Transverse colon (tissue), 4 donors: ENCODE measurements around the gene GNA14. TPM values are rescaled to one million over a fixed set of nuclear protein-coding genes. Genes with fewer than 3 reads are reported as not detected.
"Not testable (repeated sequence)": the region's sequence is repeated elsewhere in the genome, so short reads cannot be mapped to it uniquely, and the experiment has no call there.

Source experiments
- DNase-seq: peaks from one replicate; pipeline ENCODE4 v3.0.0-alpha.2; 2019
- H3K27ac ChIP-seq, 4 donors: fragments of 200-600 bp; sonication (generic); 2 replicates each; pipeline ENCODE4 v1.5.1; 2016 to 2018; ENCODE audit warnings: inconsistent platforms in 4 of 4
- H3K27me3 ChIP-seq: fragments of 200-600 bp; sonication (generic); 2 replicates; pipeline ENCODE4 v1.5.1; 2017; ENCODE audit warnings: inconsistent platforms
- H3K36me3 ChIP-seq, 4 donors: fragments of 200-600 bp; sonication (generic); 2 replicates each; pipeline ENCODE4 v1.5.1; 2017 to 2019; ENCODE audit warnings: inconsistent platforms in 4 of 4
- H3K4me1 ChIP-seq, 4 donors: fragments of 200-600 bp; sonication (generic); 2 replicates each; pipeline ENCODE4 v1.5.1; 2017 to 2020; ENCODE audit warnings: inconsistent platforms in 4 of 4
- H3K4me3 ChIP-seq, 4 donors: fragments of 200-600 bp; sonication (generic); 1 replicate in 1 of 4; 2 replicates in 3 of 4; pipeline versions ENCODE4 v1.5.1 to v1.6.1; 2017 to 2019; ENCODE audit warnings: inconsistent platforms in 4 of 4
- H3K9me3 ChIP-seq, 2 donors: fragments of 200-600 bp; sonication (generic); 2 replicates each; pipeline ENCODE4 v1.5.1; 2017 to 2019; ENCODE audit warnings: inconsistent platforms in 2 of 2
- EP300 ChIP-seq: sonication (generic); formaldehyde crosslinking; IDR thresholded peaks from one replicate; pipeline ENCODE4 v1.6.1; 2017; ENCODE audit warnings: antibody characterized with exemption, low read depth
- POLR2A ChIP-seq: fragments of 450-650 bp; IDR thresholded peaks from one replicate; pipeline ENCODE4 v1.6.1; 2016; ENCODE audit warnings: antibody characterized with exemption, mild to moderate bottlenecking, moderate library complexity
- POLR2AphosphoS5 ChIP-seq, 3 donors: sonication (generic); formaldehyde crosslinking; IDR thresholded peaks; one replicate each; pipeline ENCODE4 v1.6.1; 2016; ENCODE audit warnings: antibody characterized with exemption in 3 of 3
- WGBS, 2 donors: methylation state at CpG; one replicate each; pipeline ENCODE4 v1.1.5; 2018; ENCODE audit warnings: low coverage in 1 of 2; 5-methylcytosine and 5-hydroxymethylcytosine counted together
- in situ Hi-C, 4 donors: fragments of 200-750 bp; cut with MboI; loops; one replicate each; pipeline versions ENCODE4 v1.15.0 to v1.15.1; 2017; ENCODE audit warnings: low sequenced_read_pairs in 3 of 4, low pct_ligation_motif_present in 1 of 4, low pct_unique_long_range_greater_than_20kb in 1 of 4
- intact Hi-C: fragments of 100-400 bp; cut with DNase I; formaldehyde crosslinking; loops from one replicate; pipeline ENCODE4 v1.15.1; 2023; ENCODE audit warnings: low total_unique reads
- total RNA-seq, 4 donors: library from RNA; depleted of rRNA; stranded (reverse); fragments of >200 nt; gene quantifications; one replicate each; pipeline ENCODE4 v1.1.0, GENCODE V29; 2016
- TF ChIP-seq, protein P1 (sequence below), 5 experiments: fragments of 200-600 bp in 3 of 5; fragments of 450-650 bp in 2 of 5; sonication (generic) in 3 of 5; IDR thresholded peaks; 1 replicate in 2 of 5; 2 replicates in 3 of 5; pipeline ENCODE4 v1.5.1; 2016 to 2017; ENCODE audit warnings: antibody characterized with exemption in 5 of 5, inconsistent platforms in 3 of 5, mild to moderate bottlenecking in 2 of 5, moderate library complexity in 1 of 5

Gene GNA14
- total RNA-seq, 4 donors from 2014 or later, result 9.4 to 64.9 (median 16.9) TPM

DNA sequence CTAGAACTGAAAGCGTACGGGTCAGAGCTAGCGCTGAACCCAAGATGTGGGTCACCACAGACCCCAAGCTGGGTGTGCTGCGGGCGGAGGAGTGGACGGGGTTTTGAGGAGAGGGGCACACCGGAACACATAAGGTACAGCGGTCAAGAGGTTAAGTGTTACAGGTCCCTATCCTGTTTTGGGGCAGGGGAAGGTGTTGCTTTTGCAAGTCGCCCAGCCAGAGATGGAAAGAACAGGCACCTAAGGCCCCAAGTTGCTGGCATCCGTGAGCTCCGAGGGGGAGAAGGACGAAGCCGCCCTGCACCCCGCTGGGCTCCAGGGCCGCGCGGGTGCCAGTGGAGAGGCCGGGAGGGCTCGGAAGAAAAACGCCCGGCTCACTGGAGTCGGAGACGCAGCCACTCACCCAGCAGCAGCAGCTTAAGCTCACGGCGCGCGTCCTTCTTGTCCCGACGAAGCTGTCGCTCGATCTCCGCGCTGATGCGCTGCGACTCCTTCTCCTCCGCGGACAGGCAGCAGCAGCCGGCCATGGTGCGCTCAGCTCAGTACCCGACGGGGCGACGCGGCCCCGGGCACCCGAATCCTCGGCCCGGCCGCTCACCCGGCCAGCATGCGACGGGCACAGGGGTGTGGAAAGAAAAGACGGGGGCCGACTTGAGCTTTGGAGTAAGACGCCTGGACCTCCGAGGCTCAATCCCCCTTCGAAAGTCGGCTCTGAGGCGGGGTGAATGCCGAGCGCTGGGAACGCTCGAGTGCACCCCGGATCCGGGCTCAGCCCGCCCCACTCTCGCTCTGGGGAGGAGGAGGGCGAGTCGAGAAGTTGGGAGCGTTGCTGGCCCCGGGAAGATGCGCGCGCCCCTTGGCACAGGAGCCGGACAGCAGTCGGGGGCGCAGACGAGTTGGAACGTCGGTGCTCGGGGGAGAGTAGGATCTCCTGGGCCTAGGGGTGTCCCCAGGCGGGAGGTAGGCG is 572 bp downstream of the GNA14 start:
- H3K36me3 ChIP-seq, result no peaks in the 10 kb centered on the region
- H3K27me3 ChIP-seq, result peaks cover 9% of the 10 kb centered on the region
- peak overlapping the region; percentile 15 to 64 (median 55) for H3K4me3 ChIP-seq
- in situ Hi-C loops (loop anchor here in 1 of 4 donors (25.0 kb wide), 1 partner anchor 185 kb away; no protein-coding TSS in a partner anchor), intact Hi-C loops (no loop called here)
- H3K4me1 ChIP-seq, result peaks cover 0 to 26% (median 11%) of the 10 kb centered on the region in 4 donors
- DNase-seq, result peak; percentile 24
- 21 to 87% methylated on average over 4 to 55 of the region's 83 CpGs for WGBS, 2 donors
- H3K27ac ChIP-seq, result peak overlapping the region; percentile 75 to 84 (median 80)
- TF ChIP-seq POLR2AphosphoS5 (IDR thresholded peaks at IDR 0.05) (no peak), EP300 (no peak), POLR2A (no peak)
- TF ChIP-seq, protein P1, sequence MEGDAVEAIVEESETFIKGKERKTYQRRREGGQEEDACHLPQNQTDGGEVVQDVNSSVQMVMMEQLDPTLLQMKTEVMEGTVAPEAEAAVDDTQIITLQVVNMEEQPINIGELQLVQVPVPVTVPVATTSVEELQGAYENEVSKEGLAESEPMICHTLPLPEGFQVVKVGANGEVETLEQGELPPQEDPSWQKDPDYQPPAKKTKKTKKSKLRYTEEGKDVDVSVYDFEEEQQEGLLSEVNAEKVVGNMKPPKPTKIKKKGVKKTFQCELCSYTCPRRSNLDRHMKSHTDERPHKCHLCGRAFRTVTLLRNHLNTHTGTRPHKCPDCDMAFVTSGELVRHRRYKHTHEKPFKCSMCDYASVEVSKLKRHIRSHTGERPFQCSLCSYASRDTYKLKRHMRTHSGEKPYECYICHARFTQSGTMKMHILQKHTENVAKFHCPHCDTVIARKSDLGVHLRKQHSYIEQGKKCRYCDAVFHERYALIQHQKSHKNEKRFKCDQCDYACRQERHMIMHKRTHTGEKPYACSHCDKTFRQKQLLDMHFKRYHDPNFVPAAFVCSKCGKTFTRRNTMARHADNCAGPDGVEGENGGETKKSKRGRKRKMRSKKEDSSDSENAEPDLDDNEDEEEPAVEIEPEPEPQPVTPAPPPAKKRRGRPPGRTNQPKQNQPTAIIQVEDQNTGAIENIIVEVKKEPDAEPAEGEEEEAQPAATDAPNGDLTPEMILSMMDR (IDR thresholded peaks at IDR 0.05), result no peak
- H3K9me3 ChIP-seq, result no peaks in the 10 kb centered on the region

DNA sequence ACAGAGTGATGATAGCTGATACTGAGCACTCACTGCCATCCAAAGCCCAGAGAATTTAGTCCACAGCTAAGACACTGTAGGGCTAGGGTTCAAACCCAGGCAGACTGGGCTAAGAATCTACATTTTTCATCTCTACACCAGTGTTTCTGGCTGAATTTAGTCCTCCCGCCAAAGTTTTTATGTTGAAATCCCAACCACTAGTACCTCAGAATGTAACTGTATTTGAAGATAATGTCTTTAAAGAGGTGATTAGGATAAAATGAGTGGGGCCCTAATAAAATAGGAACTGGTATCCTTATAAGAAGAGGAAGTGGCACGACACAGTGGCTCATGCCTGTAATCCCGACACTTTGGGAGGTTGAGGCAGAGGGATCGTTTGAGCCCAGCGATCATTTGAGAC is 4.3 kb downstream of the GNA14 start:
- DNase-seq, result no peak
- intact Hi-C loops, result no loop called here
- TF ChIP-seq POLR2AphosphoS5 (IDR thresholded peaks at IDR 0.05) (no peak), EP300 (no peak), POLR2A (no peak)
- TF ChIP-seq, protein P1 (IDR thresholded peaks at IDR 0.05), result no peak
- H3K36me3 ChIP-seq, result no peaks in the 10 kb centered on the region
- 91 to 100% methylated on average over 4 to 5 of the region's 5 CpGs for WGBS, 2 donors
- no peak overlapping the region for H3K27ac ChIP-seq
- in situ Hi-C loops, result loop anchor here in 1 of 4 donors (25.0 kb wide), 1 partner anchor 182 kb away; no protein-coding TSS in a partner anchor
- H3K4me1 ChIP-seq, result peaks cover 0 to 16% (median 6%) of the 10 kb centered on the region in 4 donors
- H3K9me3 ChIP-seq, result no peaks in the 10 kb centered on the region
- no peak overlapping the region for H3K4me3 ChIP-seq
- H3K27me3 ChIP-seq, result peaks cover 9% of the 10 kb centered on the region

DNA sequence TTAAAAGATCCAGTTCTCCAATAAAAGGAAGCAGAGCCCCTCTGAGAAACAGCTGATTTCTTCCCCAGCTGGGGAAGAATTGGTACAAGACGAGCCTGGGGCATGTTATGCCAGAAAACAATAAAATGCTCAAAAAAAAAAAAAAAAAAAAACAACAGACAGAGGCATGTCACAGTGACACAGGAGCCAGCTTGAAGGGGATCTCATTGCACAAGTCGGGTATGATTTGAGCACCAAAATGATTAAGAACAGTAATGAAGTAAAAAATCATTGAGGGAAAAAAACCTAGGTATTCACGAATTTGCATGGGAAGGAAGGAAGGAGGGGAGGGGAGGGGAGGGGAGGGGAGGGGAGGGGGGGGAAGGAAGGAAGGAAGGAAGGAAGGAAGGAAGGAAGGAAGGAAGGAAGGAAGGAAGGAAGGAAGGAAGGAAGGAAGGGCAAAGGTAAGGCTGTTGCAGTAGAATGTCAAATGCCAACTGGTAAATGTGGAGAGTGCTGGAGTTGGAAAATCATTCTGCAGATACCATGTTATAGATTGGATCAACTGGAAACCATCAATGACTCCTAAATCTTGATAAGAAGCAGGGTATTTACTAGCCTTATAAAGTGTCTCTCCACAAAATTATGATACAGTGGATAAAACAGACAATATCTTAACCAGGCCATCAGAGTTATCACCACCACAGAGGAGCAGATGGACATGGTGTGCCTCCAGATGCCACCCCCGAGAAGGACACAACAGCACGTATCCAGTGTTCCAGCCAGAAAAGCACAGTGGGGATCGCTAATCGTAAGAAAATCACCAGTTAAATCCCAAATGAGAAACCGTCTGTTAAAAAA is 7.2 kb downstream of the GNA14 start:
- Histone ChIP-seq H3K27ac (no peak overlapping the region), H3K4me3 (no peak overlapping the region), H3K27me3 (no peaks in the 10 kb centered on the region), H3K36me3 (no peaks in the 10 kb centered on the region), H3K4me1 (peaks cover 0 to 2% (median 0%) of the 10 kb centered on the region in 4 donors), H3K9me3 (no peaks in the 10 kb centered on the region)
- no peak for DNase-seq
- in situ Hi-C loops (loop anchor here in 1 of 4 donors (25.0 kb wide), 1 partner anchor 179 kb away; no protein-coding TSS in a partner anchor), intact Hi-C loops (no loop called here)
- 72 to 73% methylated on average over 8 of the region's 8 CpGs for WGBS, 2 donors
- no peak for TF ChIP-seq POLR2A
- TF ChIP-seq, protein P1 (IDR thresholded peaks at IDR 0.05), result no peak
- no peak for TF ChIP-seq EP300
- no peak for TF ChIP-seq POLR2AphosphoS5 (IDR thresholded peaks at IDR 0.05)

DNA sequence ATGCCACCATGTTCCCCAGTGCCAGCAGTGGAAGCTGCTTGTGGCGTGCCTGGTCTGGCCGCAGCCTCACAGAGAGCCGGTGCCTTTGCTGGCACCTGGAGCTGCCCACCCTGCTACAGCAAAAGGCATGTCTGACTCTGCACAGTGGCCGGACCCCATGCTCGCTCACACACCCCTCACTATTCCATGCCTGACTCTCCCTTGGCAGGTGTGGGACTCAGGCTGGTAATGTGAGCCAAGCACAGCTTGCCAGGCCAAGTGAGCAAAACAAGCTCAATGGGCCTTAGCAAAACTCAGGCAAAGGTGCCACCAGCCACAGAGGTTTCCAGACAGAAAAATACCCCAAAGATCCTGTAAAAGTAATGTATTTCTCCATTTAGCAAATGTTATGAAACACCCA is 15.5 kb downstream of the GNA14 start:
- intact Hi-C loops (no loop called here), in situ Hi-C loops (loop anchor here in 1 of 4 donors (25.0 kb wide), 1 partner anchor 170 kb away; no protein-coding TSS in a partner anchor)
- Histone ChIP-seq H3K27ac (no peak overlapping the region), H3K4me1 (no peaks in the 10 kb centered on the region), H3K36me3 (no peaks in the 10 kb centered on the region), H3K9me3 (no peaks in the 10 kb centered on the region), H3K27me3 (no peaks in the 10 kb centered on the region), H3K4me3 (no peak overlapping the region)
- TF ChIP-seq EP300 (no peak), POLR2AphosphoS5 (IDR thresholded peaks at IDR 0.05) (no peak)
- WGBS, 2 donors, result 98% methylated on average over 5 of the region's 5 CpGs; no CpG with 5 or more reads in 1 of the 2 donors
- DNase-seq, result no peak

DNA sequence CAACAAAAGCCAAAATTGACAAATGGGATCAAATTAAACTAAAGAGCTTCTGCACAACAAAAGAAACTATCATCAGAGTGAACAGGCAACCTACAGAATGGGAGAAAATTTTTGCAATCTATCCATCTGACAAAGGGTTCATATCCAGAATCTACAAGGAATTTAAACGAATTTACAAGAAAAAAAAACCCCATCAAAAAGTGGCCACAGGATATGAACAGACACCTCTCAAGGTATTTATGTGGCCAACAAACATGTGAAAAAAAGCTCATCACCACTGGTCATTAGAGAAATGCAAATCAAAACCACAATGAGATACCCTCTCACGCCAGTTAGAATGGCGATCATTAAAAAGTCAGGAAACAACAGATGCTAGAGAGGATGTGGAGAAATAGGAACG is 19.3 kb downstream of the GNA14 start:
- in situ Hi-C loops, result loop anchor here in 1 of 4 donors (25.0 kb wide), 1 partner anchor 167 kb away; no protein-coding TSS in a partner anchor

More for the DNA sequence above, 19.3 kb downstream of the GNA14 start:
- H3K27me3 ChIP-seq, intact Hi-C loops, DNase-seq, H3K36me3 ChIP-seq, H3K4me3 ChIP-seq, H3K4me1 ChIP-seq, H3K27ac ChIP-seq, H3K9me3 ChIP-seq: not testable (repeated sequence)
- WGBS, 2 donors, result 87 to 93% methylated on average over 4 of the region's 4 CpGs
